Stomach (tissue), 9 donors: ENCODE measurements around the gene THSD4. TPM values are rescaled to one million over a fixed set of nuclear protein-coding genes. Genes with fewer than 3 reads are reported as not detected.
A peak's percentile ranks its signal among the peaks of the same experiment; 100 is the strongest.

Experiments
- DNase-seq, 2 donors: peaks; one replicate each; pipeline versions ENCODE4 v3.0.0 to v3.0.0-alpha.2; 2013 to 2019
- H3K27ac ChIP-seq, 5 donors: fragments of 200-600 bp in 4 of 5; sonication (generic) in 4 of 5; one replicate each; pipeline ENCODE4 v1.5.1; 2013 to 2019; ENCODE audit warnings: mild to moderate bottlenecking in 1 of 5, moderate library complexity in 1 of 5
- H3K27me3 ChIP-seq, 3 donors: fragments of 200-600 bp; sonication (generic); one replicate each; pipeline ENCODE4 v1.5.1; 2017 to 2019; ENCODE audit warnings: mixed run types in 1 of 3
- H3K36me3 ChIP-seq, 4 donors: fragments of 200-600 bp; sonication (generic); 1 replicate in 3 of 4; 2 replicates in 1 of 4; pipeline ENCODE4 v1.5.1; 2016 to 2019
- H3K4me1 ChIP-seq, 4 donors: fragments of 200-600 bp; sonication (generic); one replicate each; pipeline ENCODE4 v1.5.1; 2016 to 2019
- H3K4me3 ChIP-seq, 4 donors: fragments of 200-600 bp; sonication (generic) in 3 of 4; one replicate each; pipeline ENCODE4 v1.5.1; 2016 to 2019; ENCODE audit warnings: mild to moderate bottlenecking in 1 of 4
- H3K9me3 ChIP-seq, 4 donors: fragments of 200-600 bp; sonication (generic); one replicate each; pipeline ENCODE4 v1.5.1; 2016 to 2019
- CTCF ChIP-seq, 7 experiments: fragments of 450-650 bp in 4 of 7; fragments of 200-600 bp in 3 of 7; sonication (generic) in 3 of 7; IDR thresholded peaks; one replicate each; pipeline ENCODE4 v1.5.1; 2016 to 2019; ENCODE audit warnings: antibody characterized with exemption in 7 of 7, control low read depth in 2 of 7, mild to moderate bottlenecking in 1 of 7
- EP300 ChIP-seq: sonication (generic); formaldehyde crosslinking; IDR thresholded peaks from one replicate; pipeline ENCODE4 v1.6.1; 2017; ENCODE audit warnings: antibody characterized with exemption
- POLR2A ChIP-seq, 4 donors: fragments of 450-650 bp; IDR thresholded peaks; one replicate each; pipeline ENCODE4 v1.6.1; 2016; ENCODE audit warnings: antibody characterized with exemption in 4 of 4, control low read depth in 2 of 4, mild to moderate bottlenecking in 1 of 4, moderate library complexity in 1 of 4
- POLR2AphosphoS5 ChIP-seq, 3 donors: sonication (generic); formaldehyde crosslinking; IDR thresholded peaks; one replicate each; pipeline ENCODE4 v1.6.1; 2016; ENCODE audit warnings: antibody characterized with exemption in 3 of 3
- WGBS, 5 donors: extraction: QIAGEN DNeasy Blood & Tissue Kit in 3 of 5; methylation state at CpG; one replicate each; pipeline versions ENCODE4 v1.1.5 to v1.1.7; 2013 to 2018; 5-methylcytosine and 5-hydroxymethylcytosine counted together
- intact Hi-C: fragments of 100-400 bp; cut with DNase I; formaldehyde crosslinking; loops from one replicate; pipeline ENCODE4 v1.15.1; 2023; ENCODE audit warnings: low total_unique reads
- polyA plus RNA-seq, 3 donors: library from polyadenylated mRNA; stranded (reverse); fragments of 200-250 nt; gene quantifications; one replicate each; pipeline ENCODE4 v1.2.3, GENCODE V29; 2013
- total RNA-seq, 5 donors: library from RNA; depleted of rRNA; stranded (reverse); fragments of >200 nt; gene quantifications; one replicate each; pipeline versions ENCODE4 v1.1.0 to v1.2.3, GENCODE V29; 2014 to 2016
- donor health status: healthy with polysubstance abuse.
- donor health status: Bipolar disorder and iron deficiency.
- donor health status: healthy.

THSD4 gene
- total and polyA plus RNA-seq, 8 donors, result 1.8 to 79.4 (median 22.0) TPM

- H3K9me3 ChIP-seq, result no peaks in the 10 kb centered on the region
- DNase-seq, result no peak
- no peak overlapping the region for H3K27ac ChIP-seq
- 80 to 86% (median 86%) methylated on average over 6 of the region's 6 CpGs for WGBS, 5 donors
- H3K4me1 ChIP-seq, result peaks cover 0 to 18% (median 0%) of the 10 kb centered on the region in 4 donors
- no peaks in the 10 kb centered on the region for H3K36me3 ChIP-seq
- H3K27me3 ChIP-seq, result no peaks in the 10 kb centered on the region
- no peak overlapping the region for H3K4me3 ChIP-seq
- no peak for TF ChIP-seq EP300
- TF ChIP-seq POLR2A (IDR thresholded peaks at IDR 0.05), result no peak
- no peak for TF ChIP-seq POLR2AphosphoS5 (IDR thresholded peaks at IDR 0.05)
- no peak for TF ChIP-seq CTCF (IDR thresholded peaks at IDR 0.05)
- intact Hi-C loops, result no loop called here
These were observed 13.8 kb downstream of the THSD4 start for GRCh38 chr15:71128939-71129562.

- WGBS, 5 donors, result 68 to 80% (median 76%) methylated on average over 6 of the region's 6 CpGs
- H3K27me3 ChIP-seq, result no peaks in the 10 kb centered on the region
- intact Hi-C loops, result no loop called here
- H3K36me3 ChIP-seq, result no peaks in the 10 kb centered on the region
- no peaks in the 10 kb centered on the region for H3K9me3 ChIP-seq
- H3K27ac ChIP-seq, result no peak overlapping the region
- H3K4me3 ChIP-seq, result no peak overlapping the region
- TF ChIP-seq CTCF (IDR thresholded peaks at IDR 0.05), result no peak
- TF ChIP-seq POLR2AphosphoS5 (IDR thresholded peaks at IDR 0.05), result no peak
- TF ChIP-seq EP300, result no peak
- no peak for DNase-seq
- H3K4me1 ChIP-seq, result peaks cover 0 to 15% (median 0%) of the 10 kb centered on the region in 4 donors
These were observed 14.4 kb downstream of the THSD4 start for GRCh38 chr15:71129669-71130068.

GRCh38 chr15:71131601-71132362 is 16.5 kb downstream of the THSD4 start:
- DNase-seq, result no peak
- H3K36me3 ChIP-seq, result no peaks in the 10 kb centered on the region
- H3K4me1 ChIP-seq, result peaks cover under 1 to 7% (median 6%) of the 10 kb centered on the region in 4 donors
- intact Hi-C loops, result no loop called here
- no peak overlapping the region for H3K4me3 ChIP-seq
- H3K27me3 ChIP-seq, result no peaks in the 10 kb centered on the region
- TF ChIP-seq CTCF (IDR thresholded peaks at IDR 0.05) (no peak), POLR2AphosphoS5 (IDR thresholded peaks at IDR 0.05) (no peak)
- whole genome bisulfite sequencing, 5 donors, result 86 to 92% (median 91%) methylated on average over 5 of the region's 5 CpGs
- H3K27ac ChIP-seq, result no peak overlapping the region
- H3K9me3 ChIP-seq, result no peaks in the 10 kb centered on the region

DNA sequence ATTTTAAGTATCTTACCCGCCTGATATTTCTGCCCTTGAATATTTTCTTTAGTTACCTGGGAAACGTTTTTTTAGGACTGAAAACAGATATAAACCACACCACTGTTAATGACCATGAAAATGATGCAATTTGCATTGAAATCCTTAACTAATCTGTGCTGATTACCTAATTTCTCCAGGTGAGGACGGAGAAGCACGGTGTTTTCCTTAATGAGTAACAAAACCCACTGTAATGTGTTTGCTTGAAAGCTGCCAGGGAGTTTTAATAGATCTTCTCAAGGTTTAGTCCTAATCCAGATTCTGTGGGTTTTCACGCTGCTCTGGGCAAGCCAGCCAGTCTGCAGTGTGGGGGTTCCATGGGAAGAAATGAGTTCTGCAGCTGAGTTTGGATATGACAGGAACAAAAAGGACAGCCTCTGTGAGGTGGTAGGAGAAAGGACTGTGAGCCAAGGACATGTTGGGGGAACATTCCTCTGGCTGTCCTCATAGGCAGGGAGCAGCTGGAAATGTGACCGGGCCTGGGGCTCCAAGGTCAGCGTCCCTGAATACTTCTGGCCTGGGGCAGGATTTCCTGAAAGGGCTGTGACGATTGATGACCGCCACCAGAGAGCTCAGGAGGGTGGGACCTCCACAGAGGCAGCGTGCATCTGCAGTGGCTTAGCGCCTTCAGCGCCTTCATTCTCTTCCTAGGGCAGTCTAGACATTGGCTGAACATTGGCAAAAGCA is 18.6 kb downstream of the THSD4 start:
- no peak overlapping the region for H3K27ac ChIP-seq
- TF ChIP-seq EP300 (no peak), CTCF (IDR thresholded peaks at IDR 0.05) (no peak), POLR2A (IDR thresholded peaks at IDR 0.05) (no peak), POLR2AphosphoS5 (IDR thresholded peaks at IDR 0.05) (no peak)
- 59 to 67% (median 64%) methylated on average over 12 of the region's 12 CpGs for WGBS, 5 donors
- no peaks in the 10 kb centered on the region for H3K9me3 ChIP-seq
- H3K4me1 ChIP-seq, result peaks cover 5 to 27% (median 15%) of the 10 kb centered on the region in 4 donors
- H3K27me3 ChIP-seq, result no peaks in the 10 kb centered on the region
- peak in 1 of 2 donors; percentile 33 for DNase-seq
- no peak overlapping the region for H3K4me3 ChIP-seq
- no peaks in the 10 kb centered on the region for H3K36me3 ChIP-seq
- intact Hi-C loops, result no loop called here
